Kidney glomerular epithelial cell (primary cell): Measurements from ENCODE around the gene KCNK7.
"Not testable (repeated sequence)": the region's sequence is repeated elsewhere in the genome, so short reads cannot be mapped to it uniquely, and the experiment has no call there.

ENCODE experiments used
- DNase-seq: peaks from one replicate; lab custom pipeline; 2025; lab: John Stamatoyannopoulos, UW

KCNK7 gene

DNA sequence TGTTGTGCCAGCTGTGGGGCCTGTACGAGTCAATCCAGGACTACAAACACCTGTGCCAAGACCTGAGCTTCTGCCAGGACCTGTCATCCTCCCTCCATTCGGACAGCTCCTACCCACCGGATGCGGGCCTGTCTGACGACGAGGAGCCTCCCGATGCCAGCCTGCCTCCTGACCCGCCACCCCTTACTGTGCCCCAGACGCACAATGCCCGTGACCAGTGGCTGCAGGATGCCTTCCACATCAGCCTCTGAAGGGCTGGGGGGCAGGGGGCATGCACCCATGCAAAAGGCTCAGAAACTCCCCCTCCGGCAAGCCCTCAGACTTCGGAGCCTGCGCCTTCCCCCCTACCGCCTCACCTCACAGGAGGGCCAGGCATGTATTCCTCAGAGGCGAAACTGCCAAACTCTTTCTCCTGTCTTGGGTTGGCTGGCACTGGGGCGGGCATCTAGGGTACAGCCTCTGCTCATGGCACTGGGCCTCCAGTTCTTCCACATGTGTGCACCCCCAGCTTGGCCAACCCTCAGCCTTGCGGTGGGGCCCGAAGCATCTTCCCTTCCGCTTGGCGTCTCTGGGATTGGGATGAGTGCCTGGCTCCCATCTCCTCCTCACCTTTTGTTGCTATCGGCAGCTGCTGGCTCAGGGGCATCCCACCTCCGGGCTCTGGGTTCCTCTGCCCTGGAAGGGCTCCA is 22.1 kb downstream of the KCNK7 start:
- no peak for DNase-seq

DNA sequence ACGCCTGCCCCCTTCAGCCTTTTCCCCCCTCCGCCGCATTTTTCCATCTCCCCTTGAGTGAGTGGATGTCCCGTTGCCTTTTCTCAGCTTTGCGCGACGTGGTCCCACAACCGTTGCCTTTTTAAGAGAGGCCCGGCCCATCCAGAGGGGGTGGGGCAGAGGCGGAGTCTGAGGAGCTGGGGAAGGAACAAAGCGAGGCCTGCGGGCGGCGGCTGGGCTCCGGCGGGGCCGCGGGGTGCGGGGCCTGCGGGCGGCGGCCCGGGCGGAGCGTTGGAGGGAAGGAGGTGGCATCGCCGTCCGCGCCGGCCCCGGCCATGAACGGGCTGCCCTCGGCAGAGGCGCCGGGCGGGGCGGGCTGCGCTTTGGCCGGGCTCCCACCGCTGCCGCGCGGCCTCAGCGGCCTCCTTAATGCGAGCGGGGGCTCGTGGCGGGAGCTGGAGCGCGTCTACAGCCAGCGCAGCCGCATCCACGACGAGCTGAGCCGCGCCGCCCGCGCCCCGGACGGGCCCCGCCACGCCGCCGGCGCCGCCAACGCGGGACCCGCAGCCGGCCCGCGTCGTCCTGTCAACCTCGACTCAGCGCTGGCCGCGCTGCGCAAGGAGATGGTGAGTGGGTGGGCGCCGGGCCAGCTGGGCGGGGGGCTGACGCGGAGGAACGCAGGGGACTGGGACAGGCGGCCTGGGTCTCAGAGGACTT is 23.1 kb downstream of the KCNK7 start, which contains the start of gene FAM89B:
TSS of gene FAM89B (plus strand) at position 183 of the 696 bp plus-strand sequence. CDS start at position 315, 132 bp downstream.
- DNase-seq: no peak

DNA sequence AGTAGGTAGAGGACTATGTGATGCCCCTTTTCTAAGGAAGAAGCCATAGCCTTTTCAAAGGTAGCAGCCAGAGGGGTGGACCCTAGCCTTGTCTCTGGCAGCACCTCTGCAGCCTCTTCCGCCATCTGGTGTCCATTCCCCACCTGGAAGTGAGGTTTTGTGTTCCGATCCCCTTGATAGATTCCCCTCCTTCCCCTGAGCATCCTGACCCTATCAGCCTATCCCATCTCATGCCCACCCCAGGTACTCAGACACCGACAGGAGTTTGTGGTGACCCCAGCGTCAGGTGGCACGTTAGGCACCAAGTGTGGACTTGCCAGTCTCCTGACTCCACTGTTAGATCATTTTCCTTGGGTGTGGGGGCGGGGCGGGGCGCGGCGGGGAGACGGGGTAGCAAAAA is 23.7 kb downstream of the KCNK7 start:
- no peak for DNase-seq

DNA sequence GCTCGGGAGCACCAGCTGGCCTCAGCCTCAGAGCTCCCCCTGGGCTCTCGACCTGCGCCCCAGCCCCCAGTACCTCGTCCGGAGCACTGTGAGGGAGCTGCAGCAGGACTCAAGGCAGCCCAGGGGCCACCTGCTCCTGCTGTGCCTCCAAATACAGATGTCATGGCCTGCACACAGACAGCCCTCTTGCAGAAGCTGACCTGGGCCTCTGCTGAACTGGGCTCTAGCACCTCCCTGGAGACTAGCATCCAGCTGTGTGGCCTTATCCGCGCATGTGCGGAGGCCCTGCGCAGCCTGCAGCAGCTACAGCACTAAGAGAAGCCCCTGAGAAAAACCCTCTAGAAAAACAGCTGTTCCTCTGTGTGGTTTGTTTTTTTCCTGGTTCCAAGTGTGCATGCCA is 24.2 kb downstream of the KCNK7 start:
- no peak for DNase-seq

DNA sequence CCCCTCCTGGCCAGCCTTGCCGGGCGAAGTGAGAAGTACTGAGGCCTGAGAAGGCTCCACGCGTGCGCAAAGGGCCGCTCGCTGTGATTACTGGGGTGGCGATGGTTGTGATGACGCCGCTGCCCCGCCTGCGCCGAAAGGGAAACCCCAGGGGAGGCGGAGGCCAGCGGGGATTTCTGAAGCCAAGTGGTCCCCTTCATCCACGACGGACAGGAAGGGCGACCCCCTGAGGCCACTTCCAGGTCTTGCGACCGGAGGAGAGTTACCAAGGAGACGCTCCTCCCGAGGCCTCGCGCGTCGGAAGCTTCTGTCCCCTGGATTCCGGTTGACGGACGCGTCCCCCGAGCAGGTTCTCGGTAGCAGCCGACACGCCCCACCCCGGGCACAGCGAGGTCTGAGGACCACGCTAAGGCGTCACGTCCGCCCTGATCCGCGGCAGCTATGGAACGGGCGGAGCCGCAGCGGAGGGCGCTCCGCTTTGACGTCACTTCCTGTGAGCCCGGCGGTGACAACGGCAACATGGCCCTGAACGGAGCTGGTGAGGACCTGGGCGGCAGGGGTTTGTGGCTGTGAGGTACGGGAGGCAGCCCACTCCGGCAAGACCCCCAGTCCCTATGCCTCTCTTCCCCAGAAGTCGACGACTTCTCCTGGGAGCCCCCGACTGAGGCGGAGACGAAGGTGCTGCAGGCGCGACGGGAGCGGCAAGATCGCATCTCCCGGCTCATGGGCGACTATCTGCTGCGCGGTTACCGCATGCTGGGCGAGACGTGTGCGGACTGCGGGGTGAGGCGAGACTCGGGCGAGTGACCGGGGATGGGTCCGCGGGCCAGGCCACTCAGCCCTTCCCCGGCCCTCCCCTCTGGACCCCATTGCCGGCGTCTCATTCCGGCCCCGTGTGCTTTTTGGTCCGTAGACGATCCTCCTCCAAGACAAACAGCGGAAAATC is 25.4 kb downstream of the KCNK7 start, which contains the start of gene ZNRD2:
TSS of gene ZNRD2 (plus strand) at position 505 of the 946 bp plus-strand sequence. CDS start at position 520, 15 bp downstream.
- no peak for DNase-seq

DNA sequence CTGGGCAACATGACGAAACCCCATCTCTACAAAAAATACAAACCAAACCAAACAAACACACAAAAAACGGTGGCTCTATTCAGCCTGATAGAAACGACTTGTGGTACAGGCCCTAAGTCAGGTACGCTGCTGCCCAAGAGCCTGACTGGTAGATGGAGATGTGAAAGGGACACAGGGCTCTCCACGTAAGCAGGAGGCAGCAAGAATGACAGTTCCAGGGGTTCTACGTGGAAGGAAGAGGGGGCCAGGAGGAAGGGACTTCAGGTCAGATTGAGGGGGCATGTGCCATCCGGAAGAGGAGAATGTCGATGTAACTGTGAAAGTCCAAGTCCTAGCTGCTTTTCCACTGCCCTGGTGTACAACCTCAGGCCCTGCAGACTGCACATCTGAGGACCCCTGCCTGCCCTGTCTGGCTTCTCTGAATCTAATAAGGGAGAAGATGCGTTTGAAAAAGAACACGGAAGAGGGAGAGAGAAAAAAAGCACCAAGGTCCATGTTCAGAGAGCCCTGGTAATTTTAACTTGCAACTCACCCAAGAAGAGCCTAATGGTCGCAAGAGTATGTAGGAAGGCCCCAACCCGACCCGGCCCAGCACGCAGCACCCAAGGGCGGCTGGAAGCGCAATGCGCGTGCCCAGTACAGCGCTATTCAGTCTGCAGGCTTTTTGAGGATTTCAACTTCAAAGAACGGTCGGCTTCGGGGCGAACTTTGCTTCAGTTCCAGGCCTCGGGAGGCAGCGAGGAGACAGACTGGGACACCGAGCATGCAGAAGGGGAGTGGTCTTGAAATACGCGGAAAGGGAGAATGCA is 26.2 kb downstream of the KCNK7 start:
- DNase-seq: no peak

DNA sequence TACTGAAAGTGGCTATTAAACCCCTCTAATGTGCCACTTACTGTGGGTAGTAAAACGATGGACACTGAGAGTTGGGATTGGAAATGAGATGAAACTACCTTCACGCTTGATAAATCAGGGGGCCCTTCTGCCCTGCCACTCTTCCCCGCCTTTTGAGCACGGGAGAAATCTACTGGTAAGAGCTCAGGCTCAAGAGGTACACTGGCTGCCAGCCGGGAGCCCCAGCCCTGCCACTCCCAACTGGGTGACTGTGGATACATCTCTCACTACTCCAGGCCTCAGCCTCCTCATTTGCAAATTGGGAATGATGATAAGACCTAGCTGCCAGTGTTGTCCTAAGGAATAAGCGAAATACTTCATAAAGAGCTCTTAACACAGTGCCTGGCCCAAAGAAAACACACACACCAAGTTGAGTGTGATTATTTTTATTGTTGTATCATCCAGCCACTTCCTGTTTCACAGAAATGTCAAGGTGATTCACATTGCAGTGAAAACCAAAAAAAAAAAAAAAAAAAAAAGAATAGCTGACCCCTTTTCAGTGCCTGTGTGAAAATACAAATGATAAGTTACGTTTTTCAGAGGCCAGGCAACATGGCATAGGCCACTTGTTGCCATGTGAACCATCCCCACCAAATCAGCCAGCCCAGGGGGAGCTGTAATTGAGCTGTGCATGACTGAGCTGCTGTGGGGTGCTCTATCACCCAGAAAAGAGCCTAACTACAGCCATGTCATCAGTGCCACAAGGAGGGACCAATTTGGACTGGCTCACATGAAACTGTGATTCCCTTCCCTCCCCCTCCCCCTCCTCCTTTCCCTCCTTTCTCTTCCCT is 29.8 kb downstream of the KCNK7 start:
- DNase-seq: no peak

DNA sequence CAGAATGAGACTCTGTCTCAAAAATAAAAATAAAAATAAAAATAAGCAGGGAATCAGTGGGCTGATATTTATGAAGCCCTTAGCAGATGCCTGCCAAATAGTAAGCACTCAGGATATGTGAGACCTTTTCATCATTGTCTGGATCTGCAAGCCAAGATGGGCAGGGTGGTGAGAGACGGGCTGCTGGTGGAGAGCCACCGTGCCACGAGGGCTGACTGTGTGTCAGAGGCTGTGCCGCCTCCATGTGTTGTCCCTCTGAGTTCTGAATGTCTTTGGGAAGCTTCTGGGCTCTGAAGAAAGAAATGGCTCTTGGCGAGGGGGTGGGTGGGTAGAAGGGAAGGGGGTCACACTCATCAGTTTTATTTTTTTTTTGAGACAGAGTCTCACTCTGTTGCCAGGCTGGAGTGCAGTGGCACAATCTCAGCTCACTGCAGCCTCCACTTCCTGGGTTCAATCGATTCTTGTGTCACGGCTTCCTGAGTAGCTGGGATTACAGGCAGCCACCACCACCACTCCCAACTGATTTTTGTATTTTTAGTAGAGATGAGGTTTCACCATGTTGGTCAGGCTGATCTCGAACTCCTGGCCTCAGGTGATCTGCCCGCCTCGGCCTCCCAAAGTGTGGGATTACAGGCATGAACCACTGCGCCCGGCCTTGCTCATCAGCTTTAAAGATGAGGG is 30.6 kb downstream of the KCNK7 start:
- not testable (repeated sequence) for DNase-seq

DNA sequence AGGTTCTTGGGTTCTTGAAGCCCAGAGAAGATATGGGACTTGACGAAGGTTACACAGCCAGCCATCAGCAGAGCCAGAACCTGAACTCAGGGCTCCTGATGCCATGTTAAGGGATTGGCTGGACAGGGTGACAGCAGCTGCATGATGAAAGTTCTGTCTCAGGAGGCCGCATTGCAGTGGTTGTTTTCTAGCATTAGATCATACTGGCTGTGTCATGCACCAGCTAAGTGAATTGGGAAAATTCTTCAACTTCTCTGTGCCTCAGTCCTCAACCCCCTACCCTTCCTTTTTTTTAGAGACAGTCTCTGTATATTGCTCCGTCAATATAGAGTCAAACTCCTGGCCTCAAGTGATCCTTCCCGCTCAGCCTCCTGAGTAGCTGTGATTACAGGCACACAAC is 32.0 kb downstream of the KCNK7 start:
- no peak for DNase-seq

DNA sequence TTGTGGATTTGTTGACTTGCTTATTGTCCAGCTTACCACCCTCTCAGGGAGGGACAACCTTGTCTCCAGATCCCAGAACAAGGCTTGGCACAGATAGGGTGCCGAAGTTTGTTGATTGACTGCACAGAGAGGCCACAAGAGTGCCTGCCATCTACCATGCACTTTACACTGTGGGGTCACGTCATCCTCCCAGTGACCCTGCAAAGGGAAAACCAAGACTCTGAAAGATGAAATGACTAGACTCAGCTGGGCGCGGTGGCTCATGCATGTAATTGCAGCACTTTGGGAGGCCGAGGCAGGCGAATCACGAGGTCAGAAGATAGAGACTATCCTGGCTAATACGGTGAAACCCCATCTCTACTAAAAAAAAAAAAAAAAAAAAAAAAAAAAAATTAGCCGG is 32.8 kb downstream of the KCNK7 start:
- DNase-seq: no peak

DNA sequence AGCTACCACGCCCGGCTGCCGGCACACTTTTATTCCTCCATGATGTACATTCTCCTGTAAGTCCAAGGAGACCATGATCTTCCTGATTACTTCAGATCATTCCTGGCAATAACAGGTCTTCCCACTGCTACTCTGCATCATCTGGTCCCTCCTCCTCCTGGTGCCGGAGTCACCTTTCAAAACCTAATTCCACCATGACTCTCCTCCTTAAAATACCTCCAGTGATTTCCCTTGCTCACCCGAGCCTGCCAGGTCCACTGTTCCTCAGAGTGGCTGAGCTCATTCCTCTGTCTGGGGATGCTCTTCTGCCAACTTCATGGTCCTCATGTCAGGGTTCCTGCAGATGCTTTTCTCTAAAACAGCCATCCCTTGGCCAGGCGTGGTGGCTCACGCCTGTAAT is 33.6 kb downstream of the KCNK7 start:
- DNase-seq: no peak

DNA sequence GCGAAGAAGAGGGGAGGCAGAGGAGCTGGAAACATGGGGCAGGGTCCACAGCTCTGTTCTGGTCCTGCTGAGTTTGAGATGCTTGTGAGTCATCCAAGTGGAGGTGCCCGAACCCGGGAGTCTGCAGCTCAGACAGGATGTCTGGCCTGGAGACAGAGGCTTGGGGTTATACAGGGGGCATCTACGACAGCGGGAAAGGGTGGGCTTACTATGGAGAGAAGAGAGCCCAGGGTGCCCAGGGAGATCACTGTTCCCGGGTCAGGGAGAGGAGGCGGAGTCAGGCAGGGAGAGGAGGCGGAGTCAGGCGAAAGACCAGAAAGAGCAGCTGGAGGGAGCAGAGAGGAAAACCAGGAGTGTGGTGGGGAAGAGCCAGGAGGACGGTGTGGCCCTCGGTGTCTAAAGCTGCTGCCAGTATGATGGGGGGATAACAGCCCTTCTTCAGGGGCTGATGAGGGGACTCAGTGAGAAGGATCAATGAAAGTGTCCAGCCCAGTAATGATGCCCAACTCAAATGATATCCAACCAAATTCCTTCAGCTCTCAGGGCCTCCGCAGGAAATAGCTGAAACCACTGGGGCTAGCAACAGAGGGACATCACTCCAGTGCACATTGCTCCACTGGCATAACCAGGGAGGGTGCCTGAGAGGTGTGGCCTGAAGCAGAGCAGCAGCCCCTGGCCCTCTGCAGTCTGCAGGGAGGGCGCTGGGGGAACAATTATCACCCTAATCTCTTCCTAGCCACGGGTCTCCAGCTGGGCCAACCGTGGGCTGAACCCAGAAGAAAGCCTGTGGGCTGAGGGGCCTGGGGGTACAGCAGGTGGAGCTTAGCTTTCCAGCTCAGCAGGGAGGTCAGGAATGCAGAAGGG is 34.8 kb downstream of the KCNK7 start:
- no peak for DNase-seq

DNA sequence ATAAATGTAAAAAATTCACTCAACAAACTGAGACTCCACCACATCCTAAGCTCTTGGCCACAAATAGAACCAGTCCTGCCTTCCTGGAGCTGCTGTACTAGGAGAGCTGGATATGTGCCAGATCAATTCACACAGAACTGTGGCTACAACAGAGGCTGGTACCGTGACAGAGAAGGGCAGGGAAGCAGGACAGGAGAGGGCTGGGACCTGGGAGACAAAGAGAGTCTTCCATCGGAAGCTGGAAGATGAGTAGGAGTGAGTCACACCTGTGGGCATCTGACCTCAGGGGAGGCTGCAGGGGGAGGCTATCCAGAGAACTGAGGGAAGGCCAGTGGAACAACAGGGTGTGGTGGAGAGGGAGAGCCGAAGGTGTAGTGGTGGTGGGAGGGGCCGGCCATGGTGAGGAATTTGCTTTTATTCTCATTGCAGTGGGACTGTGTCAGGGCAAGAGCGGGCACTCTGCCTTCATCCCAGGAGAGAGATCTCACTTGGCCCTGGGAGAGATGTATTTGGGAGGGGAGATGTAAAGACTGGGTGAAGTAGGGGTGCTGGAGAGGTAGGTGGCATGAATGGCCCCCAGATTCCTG is 35.6 kb downstream of the KCNK7 start:
- DNase-seq: no peak

DNA sequence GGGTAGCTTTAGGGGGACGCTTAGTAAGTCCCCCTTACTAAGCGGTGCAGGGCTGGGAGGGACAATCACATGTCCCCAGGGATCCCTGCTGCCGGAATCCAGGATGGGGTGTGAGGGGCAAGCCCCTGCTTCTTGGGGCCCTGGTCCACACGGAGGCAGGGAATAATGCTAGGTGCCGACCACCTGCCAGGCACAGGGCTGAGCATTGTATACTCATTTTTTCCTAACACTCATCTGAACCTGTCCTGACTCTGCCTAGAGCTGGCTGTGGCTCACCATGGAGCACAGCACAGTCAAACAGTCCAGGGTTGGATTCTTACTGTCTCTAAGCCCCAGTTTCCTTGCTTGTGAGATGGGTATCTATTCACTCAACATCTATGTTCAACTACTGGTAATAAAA is 36.1 kb downstream of the KCNK7 start:
- DNase-seq: no peak

DNA sequence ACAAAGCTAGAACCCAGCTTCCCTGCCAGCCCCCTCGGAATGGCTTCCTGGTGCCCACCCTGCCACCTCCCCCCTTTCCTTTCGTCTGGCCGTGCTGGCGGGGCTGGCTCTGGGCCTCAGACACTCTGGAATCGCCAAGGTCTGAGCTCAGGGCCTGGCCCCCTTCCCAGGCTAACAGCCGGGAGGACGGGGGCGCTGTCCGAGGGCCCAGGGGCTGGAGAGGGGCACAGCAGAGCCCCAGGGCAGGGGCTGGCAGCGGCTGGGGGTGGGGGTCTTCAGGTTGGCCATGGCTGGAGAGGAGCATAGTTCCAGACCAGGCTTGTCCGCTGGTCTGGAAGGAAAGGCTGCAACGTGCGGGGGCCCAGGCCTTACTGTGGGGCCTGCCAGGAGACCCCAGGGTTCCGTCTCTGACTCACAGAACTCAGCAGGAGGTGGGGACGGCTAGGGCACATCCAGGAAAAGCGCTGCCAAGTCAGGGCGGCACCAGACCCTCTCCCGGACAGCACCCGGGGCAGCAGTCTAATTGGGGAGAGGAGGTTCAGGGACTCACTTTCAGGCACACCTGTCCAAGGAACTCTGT is 36.6 kb downstream of the KCNK7 start:
- DNase-seq: no peak

DNA sequence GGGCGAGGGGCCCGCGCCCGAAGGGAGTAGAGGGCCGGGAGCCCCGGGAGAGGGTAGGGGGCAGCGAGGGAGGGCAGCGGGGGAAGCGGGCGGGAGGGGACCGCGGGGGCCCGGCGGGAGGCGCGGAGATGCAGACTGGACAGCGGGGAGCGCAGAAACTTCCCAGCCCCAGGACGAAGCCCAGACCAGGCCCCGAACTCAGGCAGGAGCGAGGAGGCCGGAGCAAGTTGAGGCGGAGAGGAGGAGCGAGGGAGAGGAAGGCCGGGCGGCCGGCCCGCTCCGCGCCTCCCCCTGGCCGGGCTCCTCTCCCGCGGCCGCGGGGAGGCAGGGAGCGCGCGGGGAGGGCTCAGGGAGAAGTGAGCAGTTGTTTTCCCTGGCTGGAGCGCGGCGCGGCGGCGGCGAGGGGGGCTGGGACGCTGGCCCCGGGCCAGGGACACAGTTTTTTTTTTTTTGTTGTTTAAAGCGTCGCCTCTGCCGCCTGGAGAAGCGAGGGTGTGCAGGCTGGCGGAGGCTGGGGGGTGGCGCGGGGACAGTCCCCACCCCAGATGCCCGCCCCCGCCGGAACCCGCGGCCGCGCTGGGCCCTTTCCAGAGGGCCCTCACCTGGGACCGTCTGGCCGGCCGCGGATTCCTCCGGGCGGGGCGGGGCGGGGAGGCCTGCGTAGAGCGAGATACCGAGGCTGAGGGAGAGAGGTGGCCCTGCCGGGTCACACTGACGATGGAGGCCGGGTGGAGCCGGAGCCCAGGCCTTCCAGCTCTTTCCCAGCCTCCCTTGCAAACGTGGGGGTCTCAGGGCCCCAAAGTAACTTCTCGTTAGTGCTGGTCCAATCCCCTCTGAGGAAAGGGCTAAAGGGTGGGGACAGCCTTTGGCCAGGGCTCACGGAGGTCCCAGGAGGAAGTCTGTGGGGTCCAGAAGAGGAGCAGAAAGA is 37.3 kb downstream of the KCNK7 start, which contains the start of gene LTBP3:
TSS of gene LTBP3 (minus strand) at position 358 of the 928 bp plus-strand sequence. CDS start 400 bp downstream, outside the sequence.
- DNase-seq: no peak
